GM12878 (cell line): ENCODE data around the gene PAM16.

Source experiments
- CHD1 ChIP-seq: IDR thresholded peaks from 2 replicates; pipeline ENCODE4 v1.6.1; 2012; ENCODE audit warnings: low read depth, low read length, improper control_type of control experiment
- CHD2 ChIP-seq: IDR thresholded peaks from 2 replicates; pipeline ENCODE4 v1.6.1; 2011; ENCODE audit warnings: low read depth, low read length, improper control_type of control experiment, borderline replicate concordance
- CTCF ChIP-seq, 3 experiments: IDR thresholded peaks in 2 of 3; conservative IDR thresholded peaks in 1 of 3; 2 replicates each; pipeline ENCODE4 v1.5.1; 2011; ENCODE audit warnings: low read depth in 3 of 3, low read length in 3 of 3, mild to moderate bottlenecking in 3 of 3, control low read depth in 2 of 3, moderate library complexity in 2 of 3, inconsistent platforms in 1 of 3, mixed read lengths in 1 of 3; ENCODE audit not compliant: control insufficient read depth in 2 of 3, insufficient read depth in 1 of 3; ENCODE audit errors: extremely low read depth in 1 of 3
- EZH2 ChIP-seq: IDR thresholded peaks from 2 replicates; pipeline ENCODE4 v1.6.1; 2012; ENCODE audit warnings: low read depth, mild to moderate bottlenecking, control low read depth, inconsistent platforms, low read length, borderline replicate concordance; ENCODE audit not compliant: control insufficient read depth
- HDGF ChIP-seq: fragments of 450-650 bp; IDR thresholded peaks from 2 replicates; pipeline ENCODE4 v1.6.1; 2016; ENCODE audit warnings: antibody characterized with exemption
- PML ChIP-seq: IDR thresholded peaks from 2 replicates; pipeline ENCODE4 v1.6.1; 2012; ENCODE audit warnings: low read length, inconsistent platforms
- POLR2AphosphoS2 ChIP-seq: IDR thresholded peaks from 2 replicates; pipeline ENCODE4 v1.6.1; 2011; ENCODE audit warnings: low read depth, mild to moderate bottlenecking, low read length, improper control_type of control experiment, moderate library complexity
- TCF7 ChIP-seq: IDR thresholded peaks from 2 replicates; pipeline ENCODE4 v1.6.1; 2014; ENCODE audit warnings: antibody characterized with exemption, borderline replicate concordance
- USF2 ChIP-seq: IDR thresholded peaks from 2 replicates; pipeline ENCODE4 v1.6.1; 2011; ENCODE audit warnings: low read depth, low read length, improper control_type of control experiment, borderline replicate concordance
- ZBTB33 ChIP-seq: fragments of 450-650 bp; IDR thresholded peaks from 2 replicates; pipeline ENCODE4 v1.6.1; 2017; ENCODE audit warnings: mild to moderate bottlenecking
- ZNF274 ChIP-seq: IDR thresholded peaks from one replicate; pipeline ENCODE4 v1.8.0; 2011; ENCODE audit not compliant: insufficient read length, insufficient read depth
- ZNF384 ChIP-seq: IDR thresholded peaks from 2 replicates; pipeline ENCODE4 v1.6.1; 2012; ENCODE audit warnings: low read depth, mild to moderate bottlenecking, low read length, improper control_type of control experiment, borderline replicate concordance

- TF ChIP-seq ZBTB33: no peak
- TF ChIP-seq HDGF: no peak
- no peak for TF ChIP-seq CTCF (IDR thresholded peaks at IDR 0.05 in 2 of 3, conservative IDR thresholded peaks at IDR 0.05 in 1 of 3; ENCODE audit: control insufficient read depth in 2 of 3, extremely low read depth in 1 of 3, insufficient read depth in 1 of 3, low read depth in 3 of 3, low read length in 3 of 3)
- TF ChIP-seq CHD2: no peak
- no peak for TF ChIP-seq ZNF384
- TF ChIP-seq POLR2AphosphoS2: no peak
- no peak for TF ChIP-seq PML
- TF ChIP-seq CHD1: no peak
- TF ChIP-seq EZH2: no peak
- no peak for TF ChIP-seq ZNF274
- no peak for TF ChIP-seq TCF7
- TF ChIP-seq USF2: no peak
Observed at GRCh38 chr16:4325253-4325758, 25.8 kb downstream of the PAM16 start.
